NK-92 treated with Interleukin-12 subunit alpha and Interleukin-12 subunit beta, amount 100 ng/mL, for 24 hours (cell line): ENCODE measurements around the gene COPS6.
A peak's percentile ranks its signal among the peaks of the same experiment; 100 is the strongest.
"Not testable (repeated sequence)": the region's sequence is repeated elsewhere in the genome, so short reads cannot be mapped to it uniquely, and the experiment has no call there.

Experiments used
- DNase-seq: peaks from one replicate; lab custom pipeline; 2025; lab: John Stamatoyannopoulos, UW

Gene COPS6

DNA sequence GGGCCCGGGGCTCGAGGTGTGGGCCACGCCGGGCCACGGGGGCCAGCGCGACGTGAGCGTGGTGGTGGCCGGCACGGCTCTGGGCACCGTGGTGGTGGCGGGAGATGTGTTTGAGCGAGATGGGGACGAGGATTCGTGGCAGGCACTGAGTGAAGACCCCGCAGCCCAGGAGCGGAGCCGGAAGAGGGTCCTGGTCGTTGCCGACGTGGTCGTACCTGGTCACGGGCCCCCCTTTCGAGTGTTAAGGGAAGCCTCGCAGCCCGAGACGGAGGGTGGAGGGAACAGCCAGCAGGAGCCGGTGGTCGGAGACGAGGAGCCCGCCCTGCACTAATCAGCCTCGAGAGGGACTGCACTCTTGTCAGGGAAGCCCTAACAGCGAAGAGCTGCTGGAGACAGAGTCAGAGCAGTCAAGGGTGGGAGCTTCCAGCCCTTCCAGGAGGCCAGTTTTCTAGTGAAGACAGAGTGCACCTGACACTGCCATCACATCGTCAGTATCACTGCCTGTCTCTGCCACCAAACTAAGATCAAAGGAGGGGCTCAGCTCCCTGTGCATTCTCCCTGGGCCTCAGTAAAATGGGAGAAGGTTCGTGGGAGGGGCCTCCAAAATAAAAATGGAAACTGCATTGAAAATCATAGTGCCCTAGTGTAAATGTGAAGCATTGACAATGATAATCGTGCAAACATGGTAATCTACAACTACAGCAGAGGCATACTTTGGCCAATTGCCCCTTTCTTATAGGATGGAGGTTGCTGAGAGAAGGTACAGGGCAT lies 39.3 kb downstream of the COPS6 start:
- no peak for DNase-seq

GRCh38 chr7:100128637-100128963 lies 39.8 kb downstream of the COPS6 start:
- no peak for DNase-seq

DNA sequence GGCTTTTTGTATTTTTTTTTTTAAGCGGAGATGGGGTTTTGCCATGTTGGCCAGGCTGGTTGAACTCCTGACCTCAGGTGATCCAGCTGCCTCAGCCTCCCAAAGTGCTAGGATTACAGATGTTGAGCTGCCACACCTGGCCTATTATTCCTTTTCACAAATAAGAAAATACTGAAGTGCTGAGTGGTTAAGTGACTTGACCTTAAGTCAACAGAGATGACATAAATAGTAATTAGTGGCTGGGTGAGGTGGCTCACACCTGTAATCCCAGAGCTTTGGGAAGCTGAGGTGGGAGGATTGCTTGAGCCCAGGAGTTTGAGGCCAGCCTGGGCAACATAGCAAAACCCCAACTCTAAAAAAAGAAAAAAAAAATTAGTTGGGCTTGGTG lies 41.4 kb downstream of the COPS6 start:
- DNase-seq = not testable (repeated sequence)

GRCh38 chr7:100130608-100131453 lies 42.1 kb downstream of the COPS6 start:
- peak; percentile 71 for DNase-seq

DNA sequence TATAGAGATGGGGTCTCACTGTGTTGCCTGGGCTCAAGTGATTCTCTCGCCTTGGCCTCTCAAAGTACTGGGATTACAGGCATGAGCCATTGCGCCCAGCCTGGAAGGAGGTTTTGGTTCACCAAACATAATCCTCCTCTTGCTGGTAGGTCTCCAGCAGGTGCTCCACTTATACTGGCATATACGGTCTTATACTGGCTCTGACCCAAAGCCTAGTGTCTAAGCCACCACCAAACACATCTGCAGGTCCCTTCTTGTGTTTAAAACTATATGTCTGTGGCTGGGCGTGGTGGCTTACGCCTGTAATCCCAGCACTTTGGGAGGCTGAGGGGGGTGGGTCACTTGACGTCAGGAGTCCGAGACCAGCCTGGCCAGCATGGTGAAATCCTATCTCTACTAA lies 43.4 kb downstream of the COPS6 start:
- DNase-seq = no peak

- peak; percentile 60 for DNase-seq
Observed at GRCh38 chr7:100132697-100133151, 44.0 kb downstream of the COPS6 start.

GRCh38 chr7:100137851-100138760 lies 49.3 kb downstream of the COPS6 start:
- DNase-seq = no peak

GRCh38 chr7:100141555-100141949 lies 52.8 kb downstream of the COPS6 start:
- DNase-seq = peak; percentile 35
